NT2/D1 (cell line): ENCODE measurements around the gene NCAPD3.

Experiments used
- SUZ12 ChIP-seq: IDR thresholded peaks from 2 replicates; pipeline ENCODE4 v1.6.1; 2011; ENCODE audit not compliant: insufficient read length, insufficient read depth; ENCODE audit errors: extremely low read depth
- YY1 ChIP-seq: IDR thresholded peaks from 2 replicates; pipeline ENCODE4 v1.6.1; 2011; ENCODE audit not compliant: insufficient read length, insufficient read depth
- ZNF274 ChIP-seq: IDR thresholded peaks from 2 replicates; pipeline ENCODE4 v1.6.1; 2011; ENCODE audit warnings: mild to moderate bottlenecking, low read depth, low read length

GRCh38 chr11:134149371-134149770 is 74.4 kb downstream of the NCAPD3 start:
- TF ChIP-seq SUZ12 (no peak), ZNF274 (no peak), YY1 (no peak)
